ENCODE data around the gene MAN2B2.
"Not testable (repeated sequence)": the region's sequence is repeated elsewhere in the genome, so short reads cannot be mapped to it uniquely, and the experiment has no call there.

The MAN2B2 gene

DNA sequence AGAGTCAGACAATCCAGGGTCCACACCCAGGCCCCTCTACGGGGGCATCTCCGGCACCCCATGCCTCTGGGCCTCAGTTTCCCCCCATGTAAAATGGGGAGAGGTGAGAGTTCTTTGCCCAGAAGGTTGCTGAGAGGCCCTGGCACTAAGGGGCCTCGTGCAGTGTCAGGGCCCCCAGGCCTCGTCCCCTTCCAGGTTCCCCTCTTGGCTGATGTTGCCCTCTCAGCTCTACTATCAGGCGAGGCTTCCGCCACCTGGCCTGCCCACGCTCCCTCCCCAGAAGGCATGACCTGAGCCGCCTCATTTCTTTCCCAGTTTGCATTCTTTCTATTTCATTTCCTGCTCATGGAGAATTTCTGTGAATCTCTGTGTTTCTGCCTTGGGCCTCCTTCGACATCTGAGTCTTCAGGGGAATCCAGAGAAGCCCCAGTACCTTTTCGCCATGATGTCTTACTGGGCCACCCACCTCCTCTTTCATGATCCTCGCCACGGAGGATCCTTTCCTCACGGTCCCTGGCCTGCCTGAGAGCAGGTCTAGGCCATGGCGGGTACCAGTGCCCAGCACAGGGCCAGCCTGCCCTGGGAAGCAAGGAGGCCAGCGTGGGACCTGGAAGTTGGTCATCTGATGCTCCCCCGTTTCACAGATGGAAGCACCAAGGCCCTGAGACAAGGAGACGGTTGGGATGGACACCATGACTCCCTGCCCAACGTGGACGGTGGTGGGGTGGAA lies 43.6 kb downstream of the MAN2B2 start:
- DNase-seq = no peak

DNA sequence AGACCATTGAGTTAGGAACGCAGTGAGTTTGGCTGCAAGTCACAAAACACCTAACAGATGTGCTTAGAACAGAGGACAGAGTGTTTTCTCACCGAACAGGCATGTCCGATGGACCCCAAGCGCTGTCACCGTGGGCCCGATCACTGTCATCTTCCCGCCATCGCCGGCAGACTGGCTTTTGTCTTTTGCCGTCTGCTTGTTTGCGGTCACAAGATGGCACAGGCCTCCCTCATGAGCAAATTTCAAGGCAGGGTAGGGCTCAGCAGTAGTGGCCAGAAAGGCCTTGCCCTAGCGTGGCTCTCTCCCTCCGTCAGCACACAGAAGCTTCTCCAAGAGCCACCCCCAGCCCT lies 44.1 kb downstream of the MAN2B2 start:
- no peak for DNase-seq

DNA sequence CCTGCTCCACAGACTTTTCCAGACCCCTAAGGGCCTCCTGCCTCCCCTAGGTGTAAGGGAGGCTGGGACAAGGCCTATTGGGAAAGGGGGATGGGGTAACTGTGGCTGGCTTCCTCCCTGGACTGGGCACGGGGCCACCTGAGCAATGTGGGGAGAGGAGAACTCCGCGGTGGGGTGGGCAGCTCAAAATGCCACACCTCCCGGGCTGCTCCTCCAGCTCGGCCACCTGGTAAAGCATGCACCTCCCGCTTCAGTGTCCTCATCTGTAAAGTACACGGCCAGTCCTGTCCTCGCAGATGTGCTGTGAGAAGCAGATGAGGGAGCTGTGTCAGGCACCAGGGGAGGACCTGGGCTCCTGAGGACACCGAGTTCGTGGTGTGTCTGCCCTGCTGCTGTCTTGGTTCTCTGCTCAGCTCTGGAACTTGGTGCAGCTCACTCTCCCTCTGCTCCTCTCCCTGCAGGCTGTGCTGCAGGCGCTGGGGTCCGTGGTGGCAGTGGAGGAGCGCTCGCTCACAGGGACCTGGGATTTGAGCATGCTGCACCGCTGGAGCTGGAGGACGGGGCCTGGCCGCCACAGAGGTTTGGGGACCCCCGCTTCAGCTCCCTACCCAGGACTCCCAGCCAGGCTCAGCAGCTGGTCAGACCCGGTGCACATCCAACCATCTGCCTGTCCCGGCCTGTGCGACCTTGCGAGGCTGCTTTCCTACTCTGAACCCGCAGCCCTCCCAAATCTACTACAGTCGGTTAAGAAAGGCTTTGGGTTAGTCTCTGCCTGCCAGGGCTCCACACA lies 44.7 kb downstream of the MAN2B2 start:
- DNase-seq = no peak

DNA sequence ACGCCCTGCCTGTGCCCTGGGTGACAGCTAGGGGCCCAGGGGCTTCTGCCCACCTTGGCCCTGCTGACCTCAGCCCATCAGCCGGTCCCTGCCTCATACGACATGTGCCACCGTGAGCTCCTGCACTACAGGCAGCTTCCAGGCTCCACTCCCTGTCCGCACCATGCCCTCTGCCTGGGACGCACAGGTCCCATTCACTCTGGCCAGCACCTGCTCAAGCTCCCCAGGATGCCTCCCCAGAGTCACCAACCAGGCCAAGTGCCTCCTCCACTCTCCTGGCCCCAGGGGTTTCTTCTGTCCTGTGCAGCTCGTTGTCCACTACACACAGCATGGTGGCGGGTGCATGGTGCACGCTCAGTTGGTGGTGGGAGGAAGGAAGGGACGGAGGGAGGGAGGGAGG lies 45.3 kb downstream of the MAN2B2 start:
- DNase-seq = no peak

DNA sequence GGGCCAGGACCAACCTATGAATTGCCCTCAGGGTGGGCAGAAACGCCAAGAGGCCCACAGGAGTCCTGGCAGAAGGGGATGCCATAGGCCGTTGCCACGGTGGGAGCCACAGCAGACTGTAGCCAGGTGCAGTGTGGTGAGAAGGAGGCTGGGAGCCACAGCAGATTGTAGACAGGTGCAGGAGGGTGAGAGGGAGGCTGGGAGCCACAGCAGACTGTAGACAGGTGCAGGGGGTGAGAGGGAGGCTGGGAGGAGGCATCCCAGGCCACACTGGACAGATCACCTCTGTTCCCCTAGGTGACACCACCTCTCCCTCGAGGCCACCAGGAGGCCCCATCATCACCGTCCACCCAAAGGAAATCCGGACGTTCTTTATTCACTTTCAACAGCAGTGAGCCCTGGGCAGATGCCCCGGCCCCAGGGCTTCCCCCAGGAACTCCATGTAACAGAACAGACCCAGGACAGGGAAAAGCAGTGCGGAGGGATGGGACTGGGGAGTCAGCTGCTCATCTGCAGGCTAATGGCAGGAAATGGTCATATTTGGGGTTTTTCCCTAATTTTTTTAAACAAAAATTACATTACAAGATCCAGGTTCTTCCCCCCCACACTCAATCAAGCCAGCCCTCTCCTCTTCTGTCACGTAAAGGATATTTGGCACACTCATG lies 46.0 kb downstream of the MAN2B2 start:
- no peak for DNase-seq

DNA sequence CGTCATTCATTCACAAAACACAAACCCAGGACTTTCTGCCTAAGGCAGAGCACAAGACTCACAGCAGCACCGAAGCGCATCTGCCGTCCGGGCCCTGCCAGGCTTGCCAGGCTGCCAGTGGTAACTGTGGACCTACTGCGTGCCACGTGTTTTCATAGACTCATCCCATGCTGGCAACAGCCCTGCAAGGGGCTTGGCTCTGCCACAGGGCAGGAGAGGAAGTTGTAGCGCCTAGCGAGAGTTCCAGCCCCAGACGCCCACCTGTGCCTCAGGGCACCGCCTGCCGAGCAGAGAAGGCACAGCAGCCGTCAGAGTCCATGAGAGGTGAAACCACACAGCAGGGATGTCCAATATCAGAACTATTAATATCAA lies 46.6 kb downstream of the MAN2B2 start:
- no peak for DNase-seq

DNA sequence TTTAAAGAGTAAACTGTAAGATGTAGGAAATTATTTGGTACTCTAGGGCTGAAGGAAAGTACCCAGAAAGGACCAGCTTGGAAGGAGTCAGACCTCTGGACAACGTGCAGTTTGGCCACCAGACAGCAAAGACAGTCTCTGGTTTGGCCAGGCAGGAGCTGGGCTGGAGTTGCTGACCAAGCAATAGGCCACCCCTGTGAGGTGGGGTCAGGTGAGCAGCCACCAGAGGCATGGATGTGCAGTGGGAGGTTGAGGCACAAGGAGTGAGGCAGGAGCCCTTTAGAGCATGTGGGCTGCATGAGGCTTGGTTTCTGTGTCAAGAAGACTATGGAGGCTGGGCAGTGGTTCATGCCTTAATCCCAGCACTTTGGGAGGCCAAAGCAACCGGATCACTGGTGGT lies 47.8 kb downstream of the MAN2B2 start:
- no peak for DNase-seq

DNA sequence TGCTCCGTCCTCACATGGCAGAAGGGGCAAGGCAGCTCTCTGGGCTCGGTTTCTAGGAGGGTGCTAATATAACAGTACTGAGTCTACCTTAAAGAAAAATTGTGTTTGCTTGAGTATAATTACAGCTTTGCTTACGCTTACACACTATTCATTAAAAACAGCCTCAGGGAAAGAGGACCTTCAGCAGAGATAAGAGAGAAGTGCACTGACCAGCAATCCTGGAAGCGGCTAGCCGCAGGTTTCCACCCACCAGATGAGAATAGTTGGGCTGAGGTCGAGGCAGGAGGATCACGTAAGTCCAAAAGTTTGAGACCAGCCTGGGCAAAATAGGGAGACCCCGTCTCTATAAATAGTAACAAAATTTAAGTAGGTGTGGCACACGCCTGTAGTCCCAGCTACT lies 50.3 kb downstream of the MAN2B2 start:
- no peak for DNase-seq

DNA sequence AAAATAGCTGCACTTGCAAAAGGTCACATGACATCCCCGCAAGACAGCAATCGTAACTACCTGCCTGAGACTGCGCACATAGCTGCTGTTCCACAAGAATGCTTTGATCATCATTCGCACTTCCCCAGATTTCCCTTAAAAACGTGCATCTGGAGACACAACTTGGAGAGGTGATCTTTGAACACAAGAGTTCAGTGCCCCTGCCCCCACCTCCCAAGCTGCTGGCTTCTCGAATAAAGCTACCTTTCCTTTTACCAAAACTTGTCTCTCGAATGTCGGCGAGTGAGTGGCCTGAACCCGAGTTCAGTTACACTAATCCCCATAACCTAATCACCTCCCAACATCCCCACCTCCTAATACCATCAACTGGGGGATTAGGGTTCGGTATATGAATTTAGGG lies 51.1 kb downstream of the MAN2B2 start:
- DNase-seq = no peak

DNA sequence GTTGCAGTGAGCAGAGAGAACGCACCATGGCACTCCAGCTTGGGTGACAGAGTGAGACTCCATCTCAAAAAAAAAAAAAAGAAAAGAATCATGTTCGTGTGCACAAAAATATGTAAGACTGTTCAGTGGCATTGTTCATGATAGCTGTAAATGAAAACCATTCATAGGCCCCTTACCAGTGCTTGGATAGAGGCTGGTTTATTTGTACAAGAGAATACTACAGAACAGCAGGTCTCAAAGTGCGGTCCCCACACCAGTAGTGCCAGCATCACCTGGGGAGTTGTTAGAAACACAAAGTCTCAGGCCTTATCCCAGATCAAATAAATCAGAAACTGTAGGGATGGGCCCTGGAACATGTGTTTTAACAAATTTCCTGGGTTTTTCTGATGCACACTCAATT lies 52.8 kb downstream of the MAN2B2 start:
- DNase-seq = no peak

DNA sequence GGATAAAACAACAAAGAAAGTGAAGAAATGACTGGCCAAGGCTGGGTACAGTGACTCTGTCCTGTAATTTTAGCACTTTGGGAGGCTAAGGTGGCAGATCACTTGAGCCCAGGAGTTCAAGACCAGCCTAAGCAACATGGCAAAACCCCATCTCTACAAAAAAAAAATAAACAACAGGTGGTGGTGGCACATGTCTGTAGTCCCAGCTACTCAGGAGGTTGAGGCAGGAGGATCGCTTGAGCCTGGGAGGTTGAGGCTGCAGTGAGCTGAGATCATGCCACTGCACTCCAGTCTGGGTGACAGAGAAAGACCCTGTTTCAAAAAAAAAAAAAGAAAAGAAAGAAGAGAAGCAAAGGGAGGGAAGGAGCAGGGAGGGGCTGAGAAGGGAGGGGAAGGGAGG lies 53.5 kb downstream of the MAN2B2 start:
- DNase-seq = not testable (repeated sequence)

DNA sequence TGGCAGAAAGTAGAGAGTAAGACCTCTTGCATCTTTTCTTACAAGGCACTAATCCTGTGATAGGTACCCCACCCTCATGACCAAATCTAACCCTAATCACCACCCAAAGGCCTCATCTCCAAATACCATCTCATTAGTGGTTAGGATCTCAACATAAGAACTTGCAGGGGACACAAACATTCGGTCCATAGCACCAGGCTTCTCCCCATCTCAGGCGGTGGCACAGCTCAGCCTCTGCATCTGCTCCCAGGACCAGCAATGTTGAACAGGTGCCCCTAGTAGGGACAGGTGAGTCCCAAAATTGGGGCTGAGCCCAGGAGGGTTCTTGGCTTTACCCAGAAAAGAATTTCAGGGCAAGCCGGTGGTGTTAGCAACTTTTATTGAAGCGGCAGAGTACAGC lies 57.1 kb downstream of the MAN2B2 start:
- no peak for DNase-seq

DNA sequence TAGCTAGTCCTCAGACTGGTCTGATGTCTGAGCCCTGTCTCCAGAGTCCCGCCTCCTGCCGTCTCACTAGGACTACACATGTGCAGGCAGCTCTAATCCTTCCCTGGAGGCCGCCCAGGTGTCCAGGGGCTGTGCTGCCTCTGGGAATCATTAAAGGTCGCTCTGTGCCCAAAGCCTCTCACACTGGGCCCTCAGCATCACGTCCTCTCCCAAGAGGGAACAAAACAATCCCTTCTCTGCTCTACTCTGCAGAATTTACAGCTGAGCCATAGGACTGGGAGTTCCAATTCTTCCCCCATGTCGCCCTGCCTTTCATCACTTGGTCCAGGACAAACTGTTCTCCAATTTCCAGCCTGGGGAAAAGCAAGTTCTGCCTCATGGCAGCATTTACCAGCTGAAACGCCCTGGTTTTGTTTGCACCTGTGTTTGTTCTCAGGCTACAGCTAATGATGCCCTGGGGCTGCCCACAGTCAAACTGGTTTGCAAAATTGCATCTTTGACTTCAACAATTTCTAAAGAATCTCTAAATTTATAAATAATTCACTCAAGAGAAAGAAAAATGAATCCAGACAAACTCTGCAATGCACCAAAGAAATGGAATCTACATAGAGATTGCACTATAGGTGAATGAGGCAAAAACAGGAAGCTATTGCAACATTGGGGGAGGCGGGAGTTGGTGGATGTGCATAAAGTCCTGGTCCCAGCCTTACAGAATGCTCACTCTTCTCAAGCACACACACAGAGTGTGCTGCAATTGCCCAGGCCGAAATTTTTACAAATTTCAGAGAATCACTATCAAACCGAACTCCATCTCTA lies 58.3 kb downstream of the MAN2B2 start:
- DNase-seq = peak; percentile 72 to 80 (median 78)

DNA sequence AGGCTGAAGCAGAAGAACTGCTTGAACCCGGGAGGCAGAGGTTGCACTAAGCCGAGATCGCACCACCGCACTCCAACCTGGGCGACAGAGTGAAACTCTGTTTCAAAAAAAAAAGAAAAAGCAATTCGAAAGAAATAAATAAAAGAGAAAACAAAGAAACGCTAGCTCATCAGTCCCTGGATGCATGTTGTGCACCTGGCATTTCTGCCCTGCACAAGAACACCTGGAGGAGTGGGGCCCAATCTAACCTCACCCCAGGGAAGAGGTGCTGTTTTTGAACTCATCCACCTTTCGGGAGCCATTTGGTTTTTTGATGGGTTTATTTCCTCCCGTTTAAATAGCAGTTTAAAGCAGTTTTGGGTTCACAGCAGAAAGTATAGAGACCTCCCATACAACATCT lies 59.8 kb downstream of the MAN2B2 start:
- DNase-seq = no peak

DNA sequence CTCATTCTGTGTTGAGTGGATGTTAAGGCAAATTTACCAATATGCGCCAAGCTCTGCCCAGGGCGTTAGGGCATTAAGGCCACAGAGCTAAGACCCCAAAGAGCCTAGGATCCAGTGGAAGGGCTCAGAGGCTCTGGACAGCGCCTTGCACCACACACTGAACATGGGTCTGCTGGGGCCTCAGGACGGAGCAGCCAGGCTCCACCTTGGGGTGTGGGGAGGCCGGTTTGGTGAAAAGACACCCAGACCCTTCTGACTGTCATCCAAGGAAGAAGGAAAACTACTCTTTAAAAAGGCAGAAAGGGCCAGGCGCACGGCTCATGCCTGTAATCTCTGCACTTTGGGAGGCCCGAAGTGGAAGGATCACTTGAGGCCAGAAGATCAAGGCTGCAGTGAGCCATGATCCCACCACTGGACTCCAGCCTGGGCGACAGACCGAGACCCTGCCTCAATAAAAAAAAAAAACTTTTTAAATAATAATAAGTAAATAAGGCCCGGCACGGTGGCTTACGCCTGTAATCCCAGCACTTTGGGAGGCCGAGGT lies 64.2 kb downstream of the MAN2B2 start:
- DNase-seq = no peak

DNA sequence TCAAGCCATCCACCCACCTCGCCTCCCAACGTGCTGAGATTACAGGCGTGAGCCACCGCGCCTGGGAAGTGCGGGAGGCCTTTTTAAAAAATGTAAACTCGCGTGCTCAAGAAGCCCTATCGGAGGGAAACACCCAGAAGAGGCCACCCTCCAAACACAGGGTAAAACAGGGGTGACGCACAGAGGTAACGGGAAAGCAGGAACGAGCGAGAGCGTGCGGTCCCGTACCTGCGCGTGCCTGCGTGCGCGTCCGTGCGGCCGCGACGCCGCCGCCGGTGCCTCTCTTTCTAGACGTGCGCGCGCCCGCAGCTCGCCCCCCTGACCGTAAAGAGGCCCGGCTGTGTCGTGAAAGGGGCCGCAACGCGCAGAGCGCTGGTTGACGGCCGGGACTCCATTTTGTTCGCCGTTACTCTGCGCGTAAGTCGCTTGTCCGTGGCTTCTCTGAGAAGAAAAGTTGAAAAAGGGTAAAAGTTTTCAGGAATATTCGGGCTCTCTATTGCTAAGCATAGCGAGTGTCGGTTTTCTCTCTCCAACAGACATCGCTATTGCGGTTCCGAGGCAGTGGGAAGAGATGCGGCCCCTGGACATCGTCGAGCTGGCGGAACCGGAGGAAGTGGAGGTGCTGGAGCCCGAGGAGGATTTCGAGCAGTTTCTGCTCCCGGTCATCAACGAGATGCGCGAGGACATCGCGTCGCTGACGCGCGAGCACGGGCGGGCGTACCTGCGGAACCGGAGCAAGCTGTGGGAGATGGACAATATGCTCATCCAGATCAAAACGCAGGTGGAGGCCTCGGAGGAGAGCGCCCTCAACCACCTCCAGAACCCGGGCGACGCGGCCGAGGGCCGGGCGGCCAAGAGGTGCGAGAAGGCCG lies 65.5 kb downstream of the MAN2B2 start, which contains the start of gene MRFAP1:
Gene MRFAP1, plus strand, starts transcription at position 394 of the 872 bp plus-strand sequence. Its CDS starts 178 bp downstream, at position 572.
- peak; percentile 94 to 98 (median 96) for DNase-seq

DNA sequence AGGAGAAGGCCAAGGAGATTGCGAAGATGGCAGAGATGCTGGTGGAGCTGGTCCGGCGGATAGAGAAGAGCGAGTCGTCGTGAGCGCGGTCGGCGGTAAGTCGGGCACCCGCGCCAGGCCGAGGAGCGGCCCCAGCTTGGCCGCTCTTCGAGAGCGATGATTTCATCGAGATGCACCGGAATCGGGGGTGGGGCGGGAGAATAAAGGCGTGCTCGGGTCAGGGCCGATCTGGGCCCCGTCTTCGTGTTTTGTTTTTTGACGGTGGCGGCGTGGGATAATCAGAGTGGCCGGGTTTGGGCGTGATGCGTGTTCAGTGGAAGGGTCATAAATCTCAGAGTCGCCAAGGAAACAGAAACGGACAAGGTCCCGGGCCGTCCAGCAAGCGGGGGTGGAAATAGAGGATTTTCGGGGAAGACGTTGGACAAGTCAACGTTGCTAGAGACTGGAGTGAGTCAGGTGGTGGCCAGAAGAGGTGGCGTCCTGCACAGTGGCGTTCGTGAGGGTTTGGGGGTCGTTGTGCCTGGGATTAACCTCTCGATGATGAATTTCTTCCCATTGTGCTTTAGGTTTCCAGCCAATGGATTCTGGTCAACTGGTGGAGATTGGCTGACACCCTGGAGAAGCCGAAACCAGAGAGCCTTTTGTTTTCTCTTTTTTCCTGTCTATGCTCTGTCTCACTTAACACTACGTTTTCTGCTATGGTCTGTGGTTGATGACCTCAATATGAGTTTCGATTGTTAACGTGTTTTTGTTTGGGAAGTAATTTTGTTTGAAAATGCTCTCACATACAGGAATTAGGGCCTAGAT lies 66.4 kb downstream of the MAN2B2 start:
- DNase-seq = peak; percentile 24 to 67 (median 50)

DNA sequence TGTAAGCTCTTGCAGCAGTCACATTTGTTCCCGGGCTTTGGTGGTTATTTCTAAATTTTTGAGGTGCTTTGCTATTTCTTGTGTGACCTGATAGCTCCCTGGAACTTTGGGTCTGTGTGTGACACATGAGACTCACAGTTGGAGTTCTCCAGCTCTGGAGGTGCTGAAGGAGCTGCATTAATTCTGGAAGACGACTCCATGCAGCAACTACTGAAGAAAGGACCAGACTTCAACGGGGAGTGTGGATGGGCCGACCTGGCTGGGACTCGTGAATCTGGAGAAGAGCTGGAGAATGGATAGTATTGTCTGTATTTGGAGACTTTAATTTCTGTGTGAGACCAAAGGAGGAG lies 67.0 kb downstream of the MAN2B2 start:
- peak in 1 of 4 experiments; percentile 10 for DNase-seq

DNA sequence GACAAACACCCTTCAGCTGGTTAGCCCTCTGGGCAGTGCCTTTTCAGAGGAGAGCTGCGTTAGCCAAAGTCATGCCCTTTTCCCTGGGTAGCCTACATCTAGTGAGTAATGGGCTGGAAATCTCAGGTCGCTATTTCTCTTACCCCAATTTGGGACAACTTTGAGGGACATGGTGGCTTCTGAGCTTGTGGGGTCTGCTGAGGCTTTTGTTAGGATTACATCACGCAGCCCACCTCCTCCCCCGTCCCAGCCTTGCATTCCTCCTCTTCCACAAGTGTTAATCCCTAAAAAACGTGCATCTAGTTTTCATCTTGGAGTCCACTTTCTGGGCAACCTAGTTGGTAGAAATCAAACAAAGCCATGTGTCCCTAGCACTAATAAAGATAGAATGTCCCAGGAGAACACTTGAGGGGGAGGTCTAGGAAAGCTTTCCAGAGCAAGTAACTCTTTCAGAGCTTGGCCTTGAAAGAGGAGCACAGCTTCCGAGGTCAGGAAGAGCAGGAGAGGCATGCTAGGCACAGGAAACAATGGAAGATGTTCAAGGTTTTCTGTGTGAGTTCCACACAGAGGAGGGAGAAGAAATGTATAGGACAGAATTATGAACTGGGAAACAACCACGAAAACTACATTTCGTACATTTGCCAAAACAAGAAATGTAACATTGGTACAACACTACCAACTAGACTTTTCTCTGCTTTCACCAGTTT lies 68.3 kb downstream of the MAN2B2 start:
- DNase-seq = no peak
